Measurements from ENCODE around the gene ABR.

The ABR gene

DNA sequence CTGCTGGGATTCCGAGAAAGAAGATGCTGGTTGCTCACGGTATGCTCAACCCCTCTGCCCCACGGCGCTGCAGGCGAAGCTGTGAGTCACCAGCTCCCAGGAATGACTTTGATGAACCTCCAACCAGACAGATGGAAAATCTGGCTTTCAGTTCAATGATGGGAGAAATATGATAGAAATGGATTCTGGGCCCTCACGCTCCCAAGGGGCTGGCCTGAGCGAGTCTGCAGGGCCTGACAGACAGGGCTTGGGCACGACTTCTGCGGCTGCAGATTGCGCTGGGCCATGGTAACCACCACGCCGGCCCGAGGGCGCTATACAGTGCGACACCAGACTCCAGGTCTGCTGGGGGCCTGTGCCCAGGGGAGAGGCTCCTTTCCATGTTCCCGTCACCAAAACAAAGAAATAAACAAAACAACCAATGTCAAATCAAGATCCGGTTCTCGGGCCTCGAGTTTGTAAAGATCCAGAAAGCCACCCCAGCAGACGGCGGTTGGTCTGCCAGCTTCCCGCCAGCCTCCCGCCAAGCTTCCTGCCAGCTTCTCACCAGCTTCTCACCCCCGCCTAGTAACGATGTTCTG lies 11.1 kb upstream of the ABR start:
- Histone ChIP-seq H3K4me1 (ENCODE audit: insufficient read depth, low read length) (peaks cover 10% of the 10 kb centered on the region; the same call in 1 of the 2 replicates), H3K9ac (ENCODE audit: low read depth, low read length) (no peak overlapping the region)

DNA sequence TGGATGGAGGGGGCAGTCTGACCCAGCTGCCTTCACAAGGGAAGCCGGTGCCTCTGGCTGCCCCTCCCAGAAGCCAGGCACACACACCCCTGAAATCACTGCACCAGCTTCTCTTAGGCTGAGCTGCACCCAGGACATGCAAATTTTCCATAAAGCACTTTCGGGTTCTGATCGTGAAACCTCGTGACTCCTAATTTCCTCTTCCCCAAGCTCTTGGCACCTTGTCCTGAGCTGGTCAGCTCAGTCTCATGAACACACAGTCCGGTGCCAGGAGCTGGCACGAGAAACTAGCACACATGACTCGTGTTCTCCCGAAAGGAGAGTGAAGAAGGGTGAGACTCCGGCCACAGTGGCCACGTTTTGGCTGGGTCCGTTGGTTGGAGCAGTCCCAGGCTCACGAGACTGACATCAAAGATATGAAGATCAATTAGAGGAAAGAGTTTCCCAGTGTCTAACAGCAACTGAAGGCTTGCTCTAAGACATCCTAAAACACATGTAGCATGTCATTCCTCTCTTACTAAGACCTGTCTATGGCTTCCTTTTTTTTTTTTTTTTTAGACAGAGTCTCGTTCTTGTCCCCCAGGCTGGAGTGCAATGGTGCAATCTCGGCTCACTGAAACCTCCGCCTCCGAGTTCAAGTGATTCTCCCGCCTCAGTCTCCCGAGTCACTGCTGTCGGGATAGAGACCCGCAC lies 9.2 kb upstream of the ABR start:
- Histone ChIP-seq H3K4me1 (ENCODE audit: insufficient read depth, low read length) (peaks cover 10% of the 10 kb centered on the region; the same call in 1 of the 2 replicates), H3K36me3 (ENCODE audit: insufficient read depth, low read length) (no peaks in the 10 kb centered on the region), H3K9ac (ENCODE audit: low read depth, low read length) (no peak overlapping the region), H3K9me3 (ENCODE audit: control insufficient read depth, insufficient read depth, low read length) (no peaks in the 10 kb centered on the region)

More for the DNA sequence above, 11.1 kb upstream of the ABR start:
- Histone ChIP-seq H3K9me3 (ENCODE audit: control insufficient read depth, insufficient read depth, low read length) (no peaks in the 10 kb centered on the region), H3K36me3 (ENCODE audit: insufficient read depth, low read length) (no peaks in the 10 kb centered on the region)

GRCh38 chr17:1186923-1187771 lies 7.4 kb upstream of the ABR start:
- Histone ChIP-seq H3K9me3 (ENCODE audit: control insufficient read depth, insufficient read depth, low read length) (no peaks in the 10 kb centered on the region), H3K36me3 (ENCODE audit: insufficient read depth, low read length) (no peaks in the 10 kb centered on the region), H3K9ac (ENCODE audit: low read depth, low read length) (peak overlapping the region; percentile 5; the same call in 1 of the 2 replicates), H3K4me1 (ENCODE audit: insufficient read depth, low read length) (peaks cover 11% of the 10 kb centered on the region; the same call in 1 of the 2 replicates)

DNA sequence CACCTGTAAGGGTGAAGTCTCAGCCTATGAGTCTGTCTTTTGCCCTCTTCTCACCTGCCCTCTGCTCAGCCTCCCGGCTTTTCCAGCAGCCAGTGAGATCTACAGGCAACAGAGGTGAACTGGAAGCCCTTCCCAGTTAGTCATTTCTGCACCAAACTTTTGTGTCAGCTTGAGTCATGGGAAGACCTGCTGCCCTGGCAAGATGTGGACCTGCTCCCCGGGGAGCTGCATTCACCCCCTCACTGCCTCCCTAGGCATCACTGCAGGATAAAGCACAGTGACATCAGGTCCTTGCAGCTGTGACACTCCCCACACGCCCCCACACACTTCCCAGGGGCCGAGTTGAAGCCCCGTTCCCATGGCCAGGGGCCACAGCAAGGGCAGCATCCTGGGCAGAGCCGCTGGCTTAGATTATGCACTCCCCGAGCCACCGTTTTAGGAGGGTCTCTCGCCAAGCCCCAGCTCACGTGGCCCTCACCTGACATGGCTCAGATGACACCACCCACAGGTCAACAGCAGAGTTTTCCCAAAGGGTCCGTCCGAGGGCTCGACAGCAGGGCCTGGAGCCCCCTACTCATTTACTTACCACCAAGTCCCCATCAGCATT lies 6.5 kb upstream of the ABR start:
- Histone ChIP-seq H3K9me3 (ENCODE audit: control insufficient read depth, insufficient read depth, low read length) (no peaks in the 10 kb centered on the region), H3K9ac (ENCODE audit: low read depth, low read length) (no peak overlapping the region), H3K36me3 (ENCODE audit: insufficient read depth, low read length) (no peaks in the 10 kb centered on the region), H3K4me1 (ENCODE audit: insufficient read depth, low read length) (peaks cover 17% of the 10 kb centered on the region)

- Histone ChIP-seq H3K9ac (ENCODE audit: low read depth, low read length) (no peak overlapping the region), H3K4me1 (ENCODE audit: insufficient read depth, low read length) (peaks cover 24% of the 10 kb centered on the region), H3K36me3 (ENCODE audit: insufficient read depth, low read length) (no peaks in the 10 kb centered on the region), H3K9me3 (ENCODE audit: control insufficient read depth, insufficient read depth, low read length) (no peaks in the 10 kb centered on the region)
These were observed 3.5 kb upstream of the ABR start for GRCh38 chr17:1183171-1183873.

- Histone ChIP-seq H3K9me3 (ENCODE audit: control insufficient read depth, insufficient read depth, low read length) (no peaks in the 10 kb centered on the region), H3K4me1 (ENCODE audit: insufficient read depth, low read length) (peaks cover 24% of the 10 kb centered on the region), H3K36me3 (ENCODE audit: insufficient read depth, low read length) (no peaks in the 10 kb centered on the region), H3K9ac (ENCODE audit: low read depth, low read length) (no peak overlapping the region)
These were observed 3.0 kb upstream of the ABR start for GRCh38 chr17:1182811-1183170.

- Histone ChIP-seq H3K9ac (ENCODE audit: low read depth, low read length) (peak overlapping the region; percentile 29; the same call in 1 of the 2 replicates), H3K4me1 (ENCODE audit: insufficient read depth, low read length) (peaks cover 26% of the 10 kb centered on the region), H3K36me3 (ENCODE audit: insufficient read depth, low read length) (no peaks in the 10 kb centered on the region), H3K9me3 (ENCODE audit: control insufficient read depth, insufficient read depth, low read length) (no peaks in the 10 kb centered on the region)
These were observed 2.0 kb upstream of the ABR start for GRCh38 chr17:1181753-1182137.

GRCh38 chr17:1180958-1181752 lies 1.4 kb upstream of the ABR start:
- peaks cover 20% of the 10 kb centered on the region for H3K4me1 ChIP-seq (ENCODE audit: insufficient read depth, low read length)
- H3K36me3 ChIP-seq (ENCODE audit: insufficient read depth, low read length): no peaks in the 10 kb centered on the region
- no peaks in the 10 kb centered on the region for H3K9me3 ChIP-seq (ENCODE audit: control insufficient read depth, insufficient read depth, low read length)
- peak overlapping the region; percentile 29; the same call in 1 of the 2 replicates for H3K9ac ChIP-seq (ENCODE audit: low read depth, low read length)

- peak overlapping the region; percentile 56; the same call in 1 of the 2 replicates for H3K9ac ChIP-seq (ENCODE audit: low read depth, low read length)
- peaks cover 18% of the 10 kb centered on the region for H3K4me1 ChIP-seq (ENCODE audit: insufficient read depth, low read length)
- H3K9me3 ChIP-seq (ENCODE audit: control insufficient read depth, insufficient read depth, low read length): no peaks in the 10 kb centered on the region
- no peaks in the 10 kb centered on the region for H3K36me3 ChIP-seq (ENCODE audit: insufficient read depth, low read length)
These were observed 516 bp downstream of the ABR start for GRCh38 chr17:1179112-1179817.

DNA sequence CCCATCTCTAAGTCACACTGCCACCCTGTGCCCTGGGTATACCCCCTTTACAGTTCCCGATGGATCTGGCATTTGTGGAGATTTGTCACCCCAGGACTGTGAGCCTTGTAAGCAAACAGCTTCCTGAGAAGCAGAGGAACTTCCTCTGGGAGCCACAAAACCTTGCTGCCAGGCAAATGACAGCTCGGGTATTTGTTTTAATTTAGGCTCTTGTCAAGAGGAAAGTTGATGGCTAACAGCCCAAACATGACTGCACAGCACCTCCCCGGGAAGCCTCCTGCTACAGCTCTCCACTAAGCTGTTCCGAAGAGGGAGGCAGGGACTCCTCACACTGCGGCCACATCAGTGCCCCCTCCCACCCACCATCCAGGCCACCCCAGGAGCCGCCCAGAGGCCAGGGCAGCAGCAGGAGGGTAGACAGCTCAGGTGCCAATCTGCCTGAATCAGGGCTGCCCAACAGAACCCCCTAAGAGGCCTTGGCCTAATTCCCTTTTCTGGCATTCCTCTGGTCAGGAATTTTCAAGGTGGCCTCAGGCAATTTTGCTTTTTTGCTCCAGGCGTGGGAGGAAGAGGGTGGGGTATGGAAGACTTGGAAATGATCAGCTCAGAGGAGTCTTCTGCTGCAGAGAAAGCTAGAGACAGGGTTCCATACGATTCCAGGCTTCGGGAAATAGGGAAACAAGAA lies 2.6 kb downstream of the ABR start:
- peaks cover 18% of the 10 kb centered on the region for H3K4me1 ChIP-seq (ENCODE audit: insufficient read depth, low read length)
- H3K9ac ChIP-seq (ENCODE audit: low read depth, low read length): no peak overlapping the region; the same call in 1 of the 2 replicates

DNA sequence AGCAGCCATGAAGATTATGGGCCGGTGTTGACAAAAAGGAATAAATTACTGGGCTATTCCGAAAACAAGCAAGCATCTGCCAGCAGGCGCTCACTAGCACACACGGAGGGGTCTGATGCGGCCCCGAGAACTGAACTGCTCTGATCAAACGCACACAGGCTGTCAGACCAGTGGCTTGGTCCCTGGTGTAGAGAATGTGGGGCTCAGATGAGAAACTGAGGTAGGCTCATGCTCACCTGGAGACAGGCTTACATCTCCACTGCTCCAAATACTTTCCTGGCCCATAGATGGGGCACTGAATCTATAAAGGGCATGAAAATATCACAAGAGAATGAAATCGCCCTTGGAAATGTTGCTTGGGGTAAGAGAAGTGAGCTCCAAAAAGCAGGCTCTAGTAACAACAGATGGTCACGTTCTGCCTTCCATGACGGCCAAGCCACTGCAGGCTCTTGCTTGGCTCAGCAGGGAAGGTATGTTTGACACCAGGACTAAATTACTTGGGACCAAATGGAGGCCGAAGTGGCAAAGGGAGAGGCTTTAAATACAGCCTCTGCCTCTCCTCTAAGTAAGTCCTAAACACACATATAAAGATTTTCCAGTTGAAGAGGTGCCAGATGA lies 5.4 kb downstream of the ABR start:
- Histone ChIP-seq H3K9me3 (ENCODE audit: control insufficient read depth, insufficient read depth, low read length) (no peaks in the 10 kb centered on the region), H3K36me3 (ENCODE audit: insufficient read depth, low read length) (no peaks in the 10 kb centered on the region), H3K4me1 (ENCODE audit: insufficient read depth, low read length) (peaks cover 4% of the 10 kb centered on the region; the same call in 1 of the 2 replicates), H3K9ac (ENCODE audit: low read depth, low read length) (no peak overlapping the region)

More for the DNA sequence above, 2.6 kb downstream of the ABR start:
- Histone ChIP-seq H3K36me3 (ENCODE audit: insufficient read depth, low read length) (no peaks in the 10 kb centered on the region), H3K9me3 (ENCODE audit: control insufficient read depth, insufficient read depth, low read length) (no peaks in the 10 kb centered on the region)

Measured in ES-I3 (cell line).